HepG2 (cell line): Measurements from ENCODE around the gene RABEP1. TPM values are rescaled to one million over a fixed set of nuclear protein-coding genes. Genes with fewer than 3 reads are reported as not detected.

Experiments
- AGO1 ChIP-seq: fragments of 200-400 bp; formaldehyde crosslinking; IDR thresholded peaks from 2 replicates; pipeline ENCODE4 v1.6.1; 2017; ENCODE audit warnings: mild to moderate bottlenecking, low read depth, low read length, moderate library complexity; ENCODE audit not compliant: poor library complexity, severe bottlenecking
- ARHGAP35 ChIP-seq: sonication (generic); formaldehyde crosslinking; IDR thresholded peaks from 2 replicates; pipeline ENCODE4 v1.9.0; 2022; ENCODE audit warnings: mild to moderate bottlenecking, inconsistent platforms, moderate library complexity, missing genetic modification reagents, borderline replicate concordance
- ATF1 ChIP-seq: IDR thresholded peaks from 2 replicates; pipeline ENCODE4 v1.6.1; 2016; ENCODE audit warnings: mild to moderate bottlenecking, control low read depth
- ATF7-NPFF ChIP-seq: sonication (generic); formaldehyde crosslinking; IDR thresholded peaks from 2 replicates; pipeline ENCODE4 v1.8.1; 2023; ENCODE audit warnings: mild to moderate bottlenecking, low read depth, missing genetic modification reagents, moderate library complexity
- CC2D1A ChIP-seq: sonication (generic); formaldehyde crosslinking; IDR thresholded peaks from 2 replicates; pipeline ENCODE4 v1.8.1; 2023; ENCODE audit warnings: mild to moderate bottlenecking, missing genetic modification reagents
- KAT8 ChIP-seq: IDR thresholded peaks from 2 replicates; pipeline ENCODE4 v1.6.1; 2016; ENCODE audit warnings: missing genetic modification reagents, missing compliant biosample characterization
- KDM5B ChIP-seq: sonication (generic); formaldehyde crosslinking; IDR thresholded peaks from 2 replicates; pipeline ENCODE4 v1.4.0; 2020; ENCODE audit warnings: missing genetic modification reagents, mild to moderate bottlenecking, borderline replicate concordance
- KLF9 ChIP-seq: IDR thresholded peaks from 2 replicates; pipeline ENCODE4 v1.6.1; 2016; ENCODE audit warnings: low read depth
- MAZ ChIP-seq, 2 experiments: sonication (generic) in 1 of 2; formaldehyde crosslinking in 1 of 2; IDR thresholded peaks; 2 replicates each; pipeline versions ENCODE4 v1.5.0 to v1.6.1; 2012 to 2020; ENCODE audit warnings: low read depth in 2 of 2, mild to moderate bottlenecking in 2 of 2, borderline replicate concordance in 1 of 2, improper control_type of control experiment in 1 of 2, low read length in 1 of 2, missing genetic modification reagents in 1 of 2, moderate library complexity in 1 of 2
- NR2F6 ChIP-seq, 2 experiments: IDR thresholded peaks; 2 replicates each; pipeline ENCODE4 v1.6.1; 2016; ENCODE audit warnings: antibody characterized with exemption in 1 of 2, mild to moderate bottlenecking in 1 of 2
- RARG ChIP-seq: sonication (generic); formaldehyde crosslinking; IDR thresholded peaks from 2 replicates; pipeline ENCODE4 v1.4.0; 2020; ENCODE audit warnings: low read depth, mild to moderate bottlenecking, missing genetic modification reagents
- RBM39 ChIP-seq: fragments of 200-400 bp; formaldehyde crosslinking; IDR thresholded peaks from one replicate; pipeline ENCODE4 v1.6.1; 2018; ENCODE audit warnings: antibody characterized with exemption, mild to moderate bottlenecking, low read depth, low read length; ENCODE audit not compliant: poor library complexity, severe bottlenecking
- SCMH1 ChIP-seq: sonication (generic); formaldehyde crosslinking; IDR thresholded peaks from 2 replicates; pipeline ENCODE4 v1.9.0; 2021; ENCODE audit warnings: missing genetic modification reagents, mild to moderate bottlenecking, borderline replicate concordance
- SP1 ChIP-seq, 2 experiments: fragments of 450-650 bp in 1 of 2; sonication (generic) in 1 of 2; formaldehyde crosslinking in 1 of 2; IDR thresholded peaks; 2 replicates each; pipeline versions ENCODE4 v1.4.0 to v1.6.1; 2016 to 2020; ENCODE audit warnings: missing genetic modification reagents in 1 of 2
- SRSF1 ChIP-seq: fragments of 200-400 bp; formaldehyde crosslinking; optimal IDR thresholded peaks from 2 replicates; pipeline ENCODE3; 2017; ENCODE audit warnings: mild to moderate bottlenecking, low read depth, low read length, moderate library complexity
- SYNCRIP ChIP-seq: fragments of 200-400 bp; formaldehyde crosslinking; IDR thresholded peaks from 2 replicates; pipeline ENCODE4 v1.6.1; 2018; ENCODE audit warnings: mild to moderate bottlenecking, low read depth, low read length; ENCODE audit not compliant: insufficient read depth
- THAP11 ChIP-seq: IDR thresholded peaks from 2 replicates; pipeline ENCODE4 v1.6.1; 2016; ENCODE audit warnings: missing biosample characterization, missing genetic modification reagents
- U2AF2 ChIP-seq: fragments of 200-400 bp; formaldehyde crosslinking; IDR thresholded peaks from 2 replicates; pipeline ENCODE4 v1.6.1; 2017; ENCODE audit warnings: low read depth, mild to moderate bottlenecking, low read length
- XBP1 ChIP-seq: sonication (generic); formaldehyde crosslinking; IDR thresholded peaks from 2 replicates; pipeline ENCODE4 v1.5.0; 2020; ENCODE audit warnings: missing genetic modification reagents
- YEATS4 ChIP-seq: sonication (generic); formaldehyde crosslinking; IDR thresholded peaks from 2 replicates; pipeline ENCODE4 v1.4.0; 2020; ENCODE audit warnings: missing genetic modification reagents, borderline replicate concordance
- ZFP82 ChIP-seq: sonication (generic); formaldehyde crosslinking; IDR thresholded peaks from 2 replicates; pipeline ENCODE4 v1.5.1; 2020; ENCODE audit warnings: mild to moderate bottlenecking, missing genetic modification reagents, borderline replicate concordance
- ZNF678 ChIP-seq: sonication (generic); formaldehyde crosslinking; IDR thresholded peaks from 2 replicates; pipeline ENCODE4 v1.4.0; 2020; ENCODE audit warnings: mild to moderate bottlenecking, missing genetic modification reagents
- ZNF687 ChIP-seq: sonication (generic); formaldehyde crosslinking; IDR thresholded peaks from 2 replicates; pipeline ENCODE4 v1.5.1; 2020; ENCODE audit warnings: mild to moderate bottlenecking, missing genetic modification reagents, moderate library complexity
- ZNF724P ChIP-seq: sonication (generic); formaldehyde crosslinking; IDR thresholded peaks from 2 replicates; pipeline ENCODE4 v1.8.0; 2022; ENCODE audit warnings: missing genetic modification reagents, borderline replicate concordance
- polyA plus RNA-seq, 8 experiments: library from polyadenylated mRNA; depleted of rRNA in 3 of 8; stranded (reverse) in 7 of 8; unstranded in 1 of 8; fragments of >200 nt; fragmentation: Illumina TruSeq in 4 of 8; extraction: Trizol in 4 of 8; gene quantifications; 2 replicates each; pipeline versions ENCODE4 v1.2.1 to v1.2.3, GENCODE V29; 2011 to 2016; ENCODE audit warnings: low read depth in 4 of 8, missing spikeins in 1 of 8, mixed read lengths in 1 of 8; ENCODE audit not compliant: insufficient read depth in 1 of 8
- total RNA-seq, 5 experiments: library from RNA; depleted of rRNA; stranded (reverse); fragments of >200 nt; fragmentation: Illumina TruSeq; extraction: Trizol; gene quantifications; 2 replicates each; pipeline ENCODE4 v1.2.3, GENCODE V29; 2016; ENCODE audit warnings: low read depth in 1 of 5

Gene RABEP1
- total and polyA plus RNA-seq, 2 of the 13 experiments (the other 11 are each of a cell fraction or from before 2014, with no cell fraction given) = 13.7 to 41.5 TPM

GRCh38 chr17:5419959-5420653 lies 138.0 kb downstream of the RABEP1 start, which contains the start of gene RPAIN (continued):
- TF ChIP-seq XBP1 (CRISPR knock-in tag) = peak; percentile 35; the same call in 1 of the 2 replicates
- no peak for TF ChIP-seq SP1 (IDR thresholded peaks at IDR 0.05)
- TF ChIP-seq SP1 (CRISPR knock-in tag; IDR thresholded peaks at IDR 0.05) = peak; percentile 55; the same call in 1 of the 2 replicates
- TF ChIP-seq YEATS4 = peak; percentile 68
- TF ChIP-seq ZNF687 = peak; percentile 91
- TF ChIP-seq MAZ (IDR thresholded peaks at IDR 0.05; ENCODE audit: borderline replicate concordance, low read depth, low read length) = no peak
- TF ChIP-seq MAZ (CRISPR knock-in tag; IDR thresholded peaks at IDR 0.05; ENCODE audit: low read depth) = peak; percentile 74; the same call in 1 of the 2 replicates
- no peak for TF ChIP-seq RBM39
- TF ChIP-seq ARHGAP35 (CRISPR knock-in tag) = peak; percentile 24; the same call in 1 of the 2 replicates
- 0 out of 2 replicates have a peak, but pooled peaks have one; percentile 14 for TF ChIP-seq U2AF2
- TF ChIP-seq ZNF724P (CRISPR knock-in tag) = no peak
- 0 out of 2 replicates have a peak, but pooled peaks have one; percentile 58 for TF ChIP-seq ZNF678
- no peak for TF ChIP-seq AGO1
- peak; percentile 35; the same call in 1 of the 2 replicates for TF ChIP-seq CC2D1A (CRISPR knock-in tag)
- TF ChIP-seq KLF9 (CRISPR knock-in tag) = 0 out of 2 replicates have a peak, but pooled peaks have one; percentile 31
- no peak for TF ChIP-seq SYNCRIP
- peak; percentile 78; the same call in 1 of the 2 replicates for TF ChIP-seq ZFP82
- no peak for TF ChIP-seq NR2F6 (IDR thresholded peaks at IDR 0.05)
- 0 out of 2 replicates have a peak, but pooled peaks have one; percentile 12 for TF ChIP-seq NR2F6 (CRISPR knock-in tag; IDR thresholded peaks at IDR 0.05)
- no peak for TF ChIP-seq RARG (CRISPR knock-in tag)
- no peak for TF ChIP-seq SCMH1 (CRISPR knock-in tag)
- TF ChIP-seq ATF1 = peak; percentile 75
- peak; percentile 75 for TF ChIP-seq KAT8 (CRISPR knock-in tag)
- TF ChIP-seq KDM5B = peak; percentile 91
- TF ChIP-seq THAP11 (CRISPR knock-in tag) = peak; percentile 94
- TF ChIP-seq ATF7-NPFF (CRISPR knock-in tag) = peak; percentile 25
- TF ChIP-seq SRSF1 = no peak
